Measurements from ENCODE around the gene FSHR. TPM values are rescaled to one million over a fixed set of nuclear protein-coding genes. Genes with fewer than 3 reads are reported as not detected.

FSHR gene
- total RNA-seq, 1 experiment from 2014 or later: not detected

GRCh38 chr2:49111006-49111405, 43.3 kb downstream of the FSHR start:
- no peak for DNase-seq (ENCODE audit: low spot score)

GRCh38 chr2:49110571-49110970, 43.7 kb downstream of the FSHR start:
- DNase-seq (ENCODE audit: low spot score): no peak

- DNase-seq (ENCODE audit: low spot score): no peak
These were observed 45.5 kb downstream of the FSHR start for GRCh38 chr2:49108851-49109250.

GRCh38 chr2:49108436-49108835, 45.9 kb downstream of the FSHR start:
- DNase-seq (ENCODE audit: low spot score): no peak

- no peak for DNase-seq (ENCODE audit: low spot score)
These were observed 48.8 kb downstream of the FSHR start for GRCh38 chr2:49105506-49105905.

- no peak for DNase-seq (ENCODE audit: low spot score)
These were observed 52.2 kb downstream of the FSHR start for GRCh38 chr2:49102146-49102545.

GRCh38 chr2:49080681-49081080, 73.6 kb downstream of the FSHR start:
- DNase-seq (ENCODE audit: low spot score): no peak

- DNase-seq (ENCODE audit: low spot score): no peak
These were observed 83.6 kb downstream of the FSHR start for GRCh38 chr2:49070716-49071115.

GRCh38 chr2:49069829-49070228, 84.5 kb downstream of the FSHR start:
- no peak for DNase-seq (ENCODE audit: low spot score)

GRCh38 chr2:49068613-49069012, 85.7 kb downstream of the FSHR start:
- no peak for DNase-seq (ENCODE audit: low spot score)

- no peak for DNase-seq (ENCODE audit: low spot score)
These were observed 86.3 kb downstream of the FSHR start for GRCh38 chr2:49067971-49068370.

- no peak for DNase-seq (ENCODE audit: low spot score)
These were observed 101.2 kb downstream of the FSHR start for GRCh38 chr2:49053156-49053555.

GRCh38 chr2:49050265-49050664, 104.0 kb downstream of the FSHR start:
- DNase-seq (ENCODE audit: low spot score): no peak

GRCh38 chr2:49049161-49049560, 105.2 kb downstream of the FSHR start:
- no peak for DNase-seq (ENCODE audit: low spot score)

- no peak for DNase-seq (ENCODE audit: low spot score)
These were observed 109.2 kb downstream of the FSHR start for GRCh38 chr2:49045083-49045482.

- DNase-seq (ENCODE audit: low spot score): no peak
These were observed 109.8 kb downstream of the FSHR start for GRCh38 chr2:49044350-49045079.

- no peak for DNase-seq (ENCODE audit: low spot score)
These were observed 110.8 kb downstream of the FSHR start for GRCh38 chr2:49043405-49043982.

- DNase-seq (ENCODE audit: low spot score): no peak
These were observed 111.8 kb downstream of the FSHR start for GRCh38 chr2:49042488-49042887.

GRCh38 chr2:49041061-49041460, 113.3 kb downstream of the FSHR start:
- no peak for DNase-seq (ENCODE audit: low spot score)

- DNase-seq (ENCODE audit: low spot score): no peak
These were observed 117.1 kb downstream of the FSHR start for GRCh38 chr2:49037197-49037596.

GRCh38 chr2:49035481-49035880, 118.8 kb downstream of the FSHR start:
- no peak for DNase-seq (ENCODE audit: low spot score)

- no peak for DNase-seq (ENCODE audit: low spot score)
These were observed 120.7 kb downstream of the FSHR start for GRCh38 chr2:49033394-49034185.

- DNase-seq (ENCODE audit: low spot score): no peak
These were observed 121.4 kb downstream of the FSHR start for GRCh38 chr2:49032936-49033335.
